ENCODE results near the gene CRYGA.
"Not testable (repeated sequence)": the region's sequence is repeated elsewhere in the genome, so short reads cannot be mapped to it uniquely, and the experiment has no call there.

The CRYGA gene

GRCh38 chr2:208124013-208124715, 39.2 kb downstream of the CRYGA start, which contains the start of gene CRYGD:
TSS of gene CRYGD (minus strand) at chr2:208124524. CDS start at chr2:208124473, 51 bp downstream.
- not testable (repeated sequence) for DNase-seq

- DNase-seq: no peak
Measured at GRCh38 chr2:208122248-208122647, 41.1 kb downstream of the CRYGA start.

- no peak for DNase-seq
Measured at GRCh38 chr2:208118918-208119317, 44.5 kb downstream of the CRYGA start.

- not testable (repeated sequence) for DNase-seq
Measured at GRCh38 chr2:208117390-208117789, 46.0 kb downstream of the CRYGA start.

GRCh38 chr2:208112969-208113368, 50.4 kb downstream of the CRYGA start:
- DNase-seq: no peak

- not testable (repeated sequence) for DNase-seq
Measured at GRCh38 chr2:208112273-208112745, 51.1 kb downstream of the CRYGA start.
